Measurements from ENCODE around the gene GGA1.
A peak's percentile ranks its signal among the peaks of the same experiment; 100 is the strongest.
"Not testable (repeated sequence)": the region's sequence is repeated elsewhere in the genome, so short reads cannot be mapped to it uniquely, and the experiment has no call there.

The GGA1 gene

GRCh38 chr22:37610153-37610475 is 1.5 kb downstream of the GGA1 start:
- DNase-seq: not testable (repeated sequence)

GRCh38 chr22:37610480-37611129 is 2.0 kb downstream of the GGA1 start:
- no peak for DNase-seq

- DNase-seq: no peak
Observed at GRCh38 chr22:37611207-37611606, 2.6 kb downstream of the GGA1 start.

GRCh38 chr22:37616201-37617083 is 7.8 kb downstream of the GGA1 start:
- no peak for DNase-seq

GRCh38 chr22:37617431-37617830 is 8.8 kb downstream of the GGA1 start:
- DNase-seq: no peak

GRCh38 chr22:37618072-37618656 is 9.5 kb downstream of the GGA1 start:
- no peak for DNase-seq

GRCh38 chr22:37618674-37619073 is 10.0 kb downstream of the GGA1 start:
- no peak for DNase-seq

- DNase-seq: no peak
Observed at GRCh38 chr22:37619991-37620390, 11.4 kb downstream of the GGA1 start.

- DNase-seq: no peak
Observed at GRCh38 chr22:37621352-37621860, 12.8 kb downstream of the GGA1 start.

- peak; percentile 23 to 36 for DNase-seq
Observed at GRCh38 chr22:37623075-37624016, 14.7 kb downstream of the GGA1 start.

- no peak for DNase-seq
Observed at GRCh38 chr22:37624017-37624365, 15.4 kb downstream of the GGA1 start.

- no peak for DNase-seq
Observed at GRCh38 chr22:37624876-37625275, 16.2 kb downstream of the GGA1 start.

GRCh38 chr22:37625737-37626136 is 17.1 kb downstream of the GGA1 start:
- DNase-seq: no peak

- no peak for DNase-seq
Observed at GRCh38 chr22:37626144-37626543, 17.5 kb downstream of the GGA1 start.

GRCh38 chr22:37626556-37627075 is 18.0 kb downstream of the GGA1 start:
- DNase-seq: no peak

GRCh38 chr22:37627121-37627520 is 18.5 kb downstream of the GGA1 start:
- no peak for DNase-seq

GRCh38 chr22:37627545-37627944 is 18.9 kb downstream of the GGA1 start:
- DNase-seq: no peak

GRCh38 chr22:37628830-37629229 is 20.2 kb downstream of the GGA1 start:
- no peak for DNase-seq

GRCh38 chr22:37629928-37630327 is 21.3 kb downstream of the GGA1 start:
- no peak for DNase-seq

GRCh38 chr22:37630839-37631435 is 22.3 kb downstream of the GGA1 start:
- DNase-seq: no peak

- DNase-seq: no peak
Observed at GRCh38 chr22:37631448-37632173, 23.0 kb downstream of the GGA1 start.
